Peyer's patch (tissue), 4 donors: ENCODE data around the gene ARHGAP23. TPM values are rescaled to one million over a fixed set of nuclear protein-coding genes. Genes with fewer than 3 reads are reported as not detected.

ENCODE experiments used
- DNase-seq, 3 donors: peaks; one replicate each; pipeline ENCODE4 v3.0.0-alpha.2; 2017 to 2019
- H3K27ac ChIP-seq, 4 donors: fragments of 200-600 bp; sonication (generic); one replicate each; pipeline ENCODE4 v1.5.1; 2016 to 2019
- H3K27me3 ChIP-seq, 2 donors: fragments of 200-600 bp; sonication (generic); one replicate each; pipeline ENCODE4 v1.5.1; 2019
- H3K36me3 ChIP-seq, 3 donors: fragments of 200-600 bp; sonication (generic); one replicate each; pipeline ENCODE4 v1.5.1; 2016 to 2019
- H3K4me1 ChIP-seq, 4 donors: fragments of 200-600 bp; sonication (generic); one replicate each; pipeline ENCODE4 v1.5.1; 2016 to 2019
- H3K4me3 ChIP-seq, 4 donors: fragments of 200-600 bp; sonication (generic); 1 replicate in 3 of 4; 2 replicates in 1 of 4; pipeline ENCODE4 v1.5.1; 2016 to 2019; ENCODE audit warnings: mild to moderate bottlenecking in 1 of 4
- H3K9me3 ChIP-seq, 4 donors: fragments of 200-600 bp; sonication (generic); one replicate each; pipeline ENCODE4 v1.5.1; 2016 to 2019; ENCODE audit warnings: mild to moderate bottlenecking in 1 of 4
- POLR2A ChIP-seq, 2 donors: fragments of 450-650 bp; IDR thresholded peaks; one replicate each; pipeline ENCODE4 v1.5.1; 2017; ENCODE audit warnings: antibody characterized with exemption in 2 of 2, mild to moderate bottlenecking in 2 of 2, moderate library complexity in 2 of 2
- total RNA-seq, 4 donors: library from RNA; depleted of rRNA; stranded (reverse); fragments of >200 nt; gene quantifications; one replicate each; pipeline ENCODE4 v1.1.0, GENCODE V29; 2016
- TF ChIP-seq, protein P1 (sequence below), 6 experiments: fragments of 450-650 bp in 4 of 6; fragments of 200-600 bp in 2 of 6; sonication (generic) in 1 of 6; IDR thresholded peaks; one replicate each; pipeline ENCODE4 v1.5.1; 2017 to 2019; ENCODE audit warnings: antibody characterized with exemption in 6 of 6, mild to moderate bottlenecking in 3 of 6, moderate library complexity in 1 of 6

The ARHGAP23 gene
- total RNA-seq, 4 donors from 2014 or later, result 0.88 to 36.3 (median 8.9) TPM

DNA sequence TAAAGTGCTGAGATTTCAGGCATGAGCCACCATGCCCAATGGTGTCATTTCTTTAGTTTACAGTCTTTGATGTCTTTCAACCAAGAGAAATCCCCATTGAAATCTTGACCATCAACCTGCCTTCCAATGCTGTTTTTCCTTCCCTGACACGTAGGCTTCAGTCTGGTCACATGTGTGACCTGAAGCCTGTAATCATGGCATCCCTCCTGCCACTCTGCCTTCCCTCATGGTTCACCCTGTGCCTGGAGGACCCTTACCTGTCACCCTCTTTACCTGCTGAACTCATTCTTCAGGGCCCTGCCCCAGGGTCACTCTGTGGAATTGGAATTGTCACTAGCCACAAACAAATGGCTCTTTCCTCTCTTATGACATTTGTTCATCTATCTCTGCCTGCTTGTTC, 18.1 kb upstream of the ARHGAP23 start:
- peaks cover 0 to 7% (median 2%) of the 10 kb centered on the region in 4 donors for H3K4me1 ChIP-seq
- H3K27me3 ChIP-seq, result no peaks in the 10 kb centered on the region
- no peak overlapping the region for H3K27ac ChIP-seq
- H3K9me3 ChIP-seq, result no peaks in the 10 kb centered on the region
- TF ChIP-seq POLR2A (IDR thresholded peaks at IDR 0.05), result no peak
- TF ChIP-seq, protein P1, sequence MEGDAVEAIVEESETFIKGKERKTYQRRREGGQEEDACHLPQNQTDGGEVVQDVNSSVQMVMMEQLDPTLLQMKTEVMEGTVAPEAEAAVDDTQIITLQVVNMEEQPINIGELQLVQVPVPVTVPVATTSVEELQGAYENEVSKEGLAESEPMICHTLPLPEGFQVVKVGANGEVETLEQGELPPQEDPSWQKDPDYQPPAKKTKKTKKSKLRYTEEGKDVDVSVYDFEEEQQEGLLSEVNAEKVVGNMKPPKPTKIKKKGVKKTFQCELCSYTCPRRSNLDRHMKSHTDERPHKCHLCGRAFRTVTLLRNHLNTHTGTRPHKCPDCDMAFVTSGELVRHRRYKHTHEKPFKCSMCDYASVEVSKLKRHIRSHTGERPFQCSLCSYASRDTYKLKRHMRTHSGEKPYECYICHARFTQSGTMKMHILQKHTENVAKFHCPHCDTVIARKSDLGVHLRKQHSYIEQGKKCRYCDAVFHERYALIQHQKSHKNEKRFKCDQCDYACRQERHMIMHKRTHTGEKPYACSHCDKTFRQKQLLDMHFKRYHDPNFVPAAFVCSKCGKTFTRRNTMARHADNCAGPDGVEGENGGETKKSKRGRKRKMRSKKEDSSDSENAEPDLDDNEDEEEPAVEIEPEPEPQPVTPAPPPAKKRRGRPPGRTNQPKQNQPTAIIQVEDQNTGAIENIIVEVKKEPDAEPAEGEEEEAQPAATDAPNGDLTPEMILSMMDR (IDR thresholded peaks at IDR 0.05), result no peak
- no peaks in the 10 kb centered on the region for H3K36me3 ChIP-seq
- no peak overlapping the region for H3K4me3 ChIP-seq
- no peak for DNase-seq

DNA sequence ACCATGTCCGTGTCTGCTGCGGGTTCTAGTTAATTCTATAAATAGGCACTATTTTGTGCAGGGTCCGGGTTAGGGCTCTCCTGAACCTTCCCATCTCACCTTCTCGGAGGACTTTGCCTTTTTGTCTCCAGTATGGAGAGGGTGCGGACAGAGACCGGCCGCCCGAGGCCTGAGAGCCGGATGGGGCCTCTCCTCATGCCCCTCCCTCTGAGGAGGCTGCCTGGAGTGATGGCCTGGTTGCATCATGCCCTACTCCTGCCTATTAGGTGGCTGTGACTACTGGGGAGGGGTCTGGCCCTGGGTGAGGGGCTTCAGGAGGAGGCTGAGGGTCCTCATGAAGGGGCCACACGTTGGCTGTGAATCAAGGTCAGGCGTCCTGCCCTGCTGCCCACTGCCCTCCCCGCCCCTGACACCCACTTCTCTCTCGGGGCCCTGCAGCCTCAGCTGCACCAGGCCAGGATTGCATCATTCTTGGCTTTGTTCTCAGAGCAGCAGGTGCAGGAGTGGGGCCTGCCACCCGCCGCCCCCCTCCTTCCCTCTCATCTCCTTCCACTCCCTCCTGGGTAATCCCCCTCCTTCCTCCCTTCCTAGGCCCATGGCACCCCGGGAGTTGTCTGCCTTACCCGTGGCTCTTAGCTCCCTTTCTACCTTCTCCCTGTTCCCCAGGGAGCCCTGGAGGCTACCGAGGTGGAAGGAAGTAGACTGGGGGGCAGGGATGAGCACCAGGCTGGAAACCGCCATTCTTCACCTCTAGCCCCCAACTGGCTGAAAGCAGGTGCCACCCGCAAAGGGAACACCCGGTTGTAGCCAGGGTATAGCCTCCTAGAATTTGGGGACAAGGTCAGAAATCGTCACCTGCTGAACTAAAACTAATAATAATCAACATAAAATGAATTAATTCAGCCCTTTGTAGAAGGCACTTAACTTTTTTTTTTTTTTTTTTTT, 12.7 kb upstream of the ARHGAP23 start:
- Histone ChIP-seq H3K4me3 (no peak overlapping the region), H3K27me3 (peaks cover 0 to 8% of the 10 kb centered on the region in 2 donors), H3K4me1 (peaks cover 0 to 17% (median 6%) of the 10 kb centered on the region in 4 donors), H3K27ac (no peak overlapping the region), H3K9me3 (no peaks in the 10 kb centered on the region), H3K36me3 (no peaks in the 10 kb centered on the region)
- DNase-seq, result no peak
- no peak for TF ChIP-seq POLR2A (IDR thresholded peaks at IDR 0.05)
- TF ChIP-seq, protein P1 (IDR thresholded peaks at IDR 0.05), result no peak

DNA sequence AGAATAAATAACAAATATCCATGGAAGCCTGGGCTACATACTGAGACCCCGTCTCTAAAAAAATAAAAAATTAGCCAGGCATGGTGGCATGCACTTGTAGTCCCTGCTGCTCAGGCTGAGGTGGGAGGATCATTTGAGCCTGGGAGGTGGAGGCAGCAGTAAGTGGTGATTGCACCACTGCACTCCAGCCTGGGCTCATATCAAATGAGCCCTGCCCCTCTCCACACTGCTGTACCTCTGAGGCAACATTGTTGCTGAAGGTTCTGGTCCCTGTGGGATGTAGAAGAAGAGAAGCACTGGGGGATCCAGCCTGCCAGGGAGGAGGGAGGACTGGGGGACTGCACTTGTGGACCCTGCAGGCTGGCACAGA, 11.4 kb upstream of the ARHGAP23 start:
- peaks cover 0 to 8% of the 10 kb centered on the region in 2 donors for H3K27me3 ChIP-seq
- no peaks in the 10 kb centered on the region for H3K36me3 ChIP-seq
- H3K4me3 ChIP-seq, result no peak overlapping the region
- TF ChIP-seq, protein P1 (IDR thresholded peaks at IDR 0.05), result no peak
- TF ChIP-seq POLR2A (IDR thresholded peaks at IDR 0.05), result no peak
- no peak for DNase-seq
- peaks cover 0 to 17% (median 6%) of the 10 kb centered on the region in 4 donors for H3K4me1 ChIP-seq
- H3K27ac ChIP-seq, result no peak overlapping the region
- no peaks in the 10 kb centered on the region for H3K9me3 ChIP-seq

DNA sequence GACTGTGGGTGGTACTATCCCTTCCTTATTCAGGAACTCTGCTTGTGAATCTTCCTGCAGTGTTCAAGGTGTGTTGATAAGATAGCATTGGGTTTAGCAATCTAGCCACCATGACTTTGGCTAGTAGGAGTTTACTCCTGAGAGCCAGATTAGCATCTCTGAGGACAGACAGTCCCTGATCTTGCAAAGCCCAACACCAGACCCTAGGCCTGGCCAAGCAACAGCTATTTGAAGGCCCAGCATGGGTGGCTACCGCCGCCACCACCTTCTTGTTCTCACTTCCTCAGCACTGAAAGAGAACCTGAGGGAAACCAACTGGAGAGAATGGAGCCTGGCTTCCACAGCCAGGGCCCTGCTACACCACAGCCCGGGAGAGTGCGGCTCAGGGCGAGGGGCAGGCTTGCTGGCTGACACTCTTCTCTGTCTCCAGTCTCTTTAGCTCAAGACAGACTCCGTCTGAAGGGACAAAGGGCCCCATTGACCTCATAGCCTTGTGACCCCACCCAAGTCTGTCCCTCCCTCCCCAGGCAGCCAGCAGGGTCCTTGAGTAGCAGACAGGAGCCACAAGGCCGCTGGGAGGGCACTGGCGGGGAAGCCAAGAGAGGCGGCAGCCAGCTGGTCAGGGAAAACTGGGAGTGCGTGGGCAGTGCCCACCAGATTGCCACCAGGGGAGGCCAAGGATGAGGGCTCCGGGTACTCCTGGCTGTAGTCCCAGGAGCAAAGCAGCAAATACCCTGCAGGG, 10.9 kb upstream of the ARHGAP23 start:
- Histone ChIP-seq H3K27ac (no peak overlapping the region), H3K36me3 (no peaks in the 10 kb centered on the region), H3K4me1 (peaks cover 0 to 17% (median 6%) of the 10 kb centered on the region in 4 donors), H3K27me3 (peaks cover 0 to 8% of the 10 kb centered on the region in 2 donors), H3K4me3 (no peak overlapping the region), H3K9me3 (no peaks in the 10 kb centered on the region)
- TF ChIP-seq, protein P1 (IDR thresholded peaks at IDR 0.05), result no peak
- TF ChIP-seq POLR2A (IDR thresholded peaks at IDR 0.05), result no peak
- no peak for DNase-seq

DNA sequence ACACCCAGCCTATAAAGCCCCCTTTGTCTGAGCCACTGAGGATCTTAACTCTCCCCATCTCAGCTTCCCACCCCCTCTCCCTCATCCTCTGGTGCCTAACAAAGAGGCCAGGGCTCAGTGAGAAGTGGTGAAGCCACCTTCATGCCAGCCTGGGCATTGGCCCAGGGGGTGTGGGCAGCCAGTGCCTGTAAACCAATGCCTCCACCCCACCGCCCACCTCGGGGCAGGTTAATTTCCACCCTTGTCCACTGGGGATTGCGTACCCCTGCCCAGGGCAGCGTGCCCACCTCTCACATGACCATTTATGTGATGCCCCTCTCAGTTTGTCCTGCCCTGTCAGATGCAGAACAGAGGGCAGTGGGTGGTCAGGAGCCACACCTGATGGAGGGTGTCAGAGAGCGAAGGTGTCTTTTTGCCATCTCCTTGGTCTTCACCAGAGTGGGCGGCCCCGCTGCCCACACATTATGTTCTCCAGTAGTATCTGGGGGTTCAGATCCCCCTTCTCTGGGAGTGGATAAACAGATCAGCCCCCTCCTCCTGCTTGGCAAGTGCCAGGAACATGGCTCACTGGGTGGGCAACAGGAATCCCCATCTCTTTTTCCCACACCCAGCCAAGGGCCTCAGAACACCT, 10.1 kb upstream of the ARHGAP23 start:
- H3K27ac ChIP-seq, result no peak overlapping the region
- H3K9me3 ChIP-seq, result no peaks in the 10 kb centered on the region
- no peaks in the 10 kb centered on the region for H3K36me3 ChIP-seq
- no peak overlapping the region for H3K4me3 ChIP-seq
- TF ChIP-seq, protein P1 (IDR thresholded peaks at IDR 0.05), result no peak
- peaks cover 0 to 17% (median 6%) of the 10 kb centered on the region in 4 donors for H3K4me1 ChIP-seq
- DNase-seq, result no peak
- H3K27me3 ChIP-seq, result peaks cover 0 to 8% of the 10 kb centered on the region in 2 donors
